ENCODE measurements around the gene SF3B6. TPM values are rescaled to one million over a fixed set of nuclear protein-coding genes. Genes with fewer than 3 reads are reported as not detected.

SF3B6 gene
- total RNA-seq, 1 experiment from 2014 or later, result 132 TPM

DNA sequence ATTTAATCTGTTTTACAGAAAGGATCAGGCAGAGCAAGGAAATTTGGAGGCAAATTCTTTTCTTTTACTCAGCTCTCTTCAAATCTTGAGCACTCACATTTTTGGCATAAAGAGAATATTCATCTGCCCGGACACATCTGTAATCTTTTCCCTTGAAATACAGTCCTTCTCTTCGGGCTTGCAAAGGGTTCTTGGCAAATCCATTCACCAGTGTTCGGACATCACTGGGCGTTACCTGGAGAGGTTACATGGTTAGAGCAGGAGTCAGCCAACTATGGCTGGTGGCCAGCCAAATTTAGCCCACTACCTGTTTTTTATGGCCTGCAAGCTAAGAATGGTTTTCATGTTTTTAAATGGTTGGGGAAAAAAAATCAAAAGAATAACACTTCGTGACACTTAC, 44.9 kb upstream of the SF3B6 start:
- Histone ChIP-seq H3K4ac (ENCODE audit: low read depth, low read length) (no peak overlapping the region), H3K18ac (ENCODE audit: insufficient read length, low read depth, low read length) (no peak overlapping the region), H2BK5ac (ENCODE audit: insufficient read length, low read length) (no peak overlapping the region), H2BK120ac (ENCODE audit: low read depth, low read length, poor library complexity, severe bottlenecking) (no peak overlapping the region), H3K56ac (ENCODE audit: insufficient read length, low read depth, low read length) (no peak overlapping the region), H4K20me1 (ENCODE audit: control insufficient read depth, insufficient read depth, insufficient read length) (no peaks in the 10 kb centered on the region), H3K9me3 (ENCODE audit: control insufficient read depth, low read depth, low read length) (no peaks in the 10 kb centered on the region), H3K14ac (ENCODE audit: insufficient read depth, low read length) (no peak overlapping the region), H4K91ac (ENCODE audit: insufficient read length, low read depth, low read length) (no peak overlapping the region), H3K23me2 (ENCODE audit: insufficient read length, low read depth, low read length, poor library complexity, severe bottlenecking) (peaks cover 4% of the 10 kb centered on the region), H3K27me3 (ENCODE audit: insufficient read depth, low read length) (peaks cover 3% of the 10 kb centered on the region; the same call in 1 of the 2 replicates), H3K79me1 (ENCODE audit: insufficient read depth, low read depth, low read length, poor library complexity, severe bottlenecking) (no peaks in the 10 kb centered on the region), H2AK5ac (ENCODE audit: insufficient read length, low read length) (no peak overlapping the region), H3K4me1 (ENCODE audit: insufficient read depth, low read length) (peaks cover 2% of the 10 kb centered on the region; the same call in 1 of the 2 replicates), H3K9ac (ENCODE audit: extremely low read depth, insufficient read length, low read length) (no peak overlapping the region), H4K8ac (replicated peaks; ENCODE audit: insufficient read length, low read depth, low read length) (no peak overlapping the region), H2BK15ac (ENCODE audit: low read depth, low read length) (no peak overlapping the region), H3K4me2 (ENCODE audit: insufficient read depth, insufficient read length, low read length) (no peak overlapping the region), H2BK20ac (ENCODE audit: low read depth, low read length, poor library complexity, severe bottlenecking) (no peak overlapping the region), H3K79me2 (ENCODE audit: insufficient read depth, low read length) (no peaks in the 10 kb centered on the region), H3T11ph (ENCODE audit: low read length) (no peak overlapping the region), H2BK12ac (ENCODE audit: insufficient read length, low read depth, low read length) (no peak overlapping the region), H3K23ac (ENCODE audit: insufficient read length, low read depth, low read length) (no peak overlapping the region), H4K5ac (ENCODE audit: insufficient read length, low read depth, low read length) (no peak overlapping the region), H3K27ac (ENCODE audit: insufficient read length, low read depth, low read length) (no peak overlapping the region), H2AFZ (ENCODE audit: low read length) (no peak overlapping the region)
- Mint-ChIP-seq H3K9me3 (no peaks in the 10 kb centered on the region; a peak in 1 of 5 replicates), H3K27me3 (ENCODE audit: low read depth) (no peaks in the 10 kb centered on the region; the same call in 1 of the 2 replicates), H3K4me3 (no peak overlapping the region), H3K36me3 (ENCODE audit: insufficient read depth in 1 of 3, low read depth in 3 of 3) (no peaks in the 10 kb centered on the region), H3K27ac (peak overlapping the region in 1 of 3 experiments; percentile 72; a peak in 1 of 7 replicates), H3K4me1 (peaks cover 22 to 24% of the 10 kb centered on the region in 2 experiments)
- no CpG with 5 or more reads among the region's 5 CpGs for WGBS (ENCODE audit: extremely low coverage, insufficient read length, low lambda C conversion rate)
- TF ChIP-seq, protein P1, sequence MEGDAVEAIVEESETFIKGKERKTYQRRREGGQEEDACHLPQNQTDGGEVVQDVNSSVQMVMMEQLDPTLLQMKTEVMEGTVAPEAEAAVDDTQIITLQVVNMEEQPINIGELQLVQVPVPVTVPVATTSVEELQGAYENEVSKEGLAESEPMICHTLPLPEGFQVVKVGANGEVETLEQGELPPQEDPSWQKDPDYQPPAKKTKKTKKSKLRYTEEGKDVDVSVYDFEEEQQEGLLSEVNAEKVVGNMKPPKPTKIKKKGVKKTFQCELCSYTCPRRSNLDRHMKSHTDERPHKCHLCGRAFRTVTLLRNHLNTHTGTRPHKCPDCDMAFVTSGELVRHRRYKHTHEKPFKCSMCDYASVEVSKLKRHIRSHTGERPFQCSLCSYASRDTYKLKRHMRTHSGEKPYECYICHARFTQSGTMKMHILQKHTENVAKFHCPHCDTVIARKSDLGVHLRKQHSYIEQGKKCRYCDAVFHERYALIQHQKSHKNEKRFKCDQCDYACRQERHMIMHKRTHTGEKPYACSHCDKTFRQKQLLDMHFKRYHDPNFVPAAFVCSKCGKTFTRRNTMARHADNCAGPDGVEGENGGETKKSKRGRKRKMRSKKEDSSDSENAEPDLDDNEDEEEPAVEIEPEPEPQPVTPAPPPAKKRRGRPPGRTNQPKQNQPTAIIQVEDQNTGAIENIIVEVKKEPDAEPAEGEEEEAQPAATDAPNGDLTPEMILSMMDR (conservative IDR thresholded peaks at IDR 0.05), result no peak
- DNase-seq, result no peak
